HG02938 (cell line): ENCODE data around the gene LBP.
"Not testable (repeated sequence)": the region's sequence is repeated elsewhere in the genome, so short reads cannot be mapped to it uniquely, and the experiment has no call there.

ENCODE experiments used
- ATAC-seq: cut with Tn5 transposase; IDR thresholded peaks from one replicate; pipeline ENCODE4 v1.9.1; 2021; ENCODE audit warnings: mild to moderate bottlenecking, moderate library complexity; ENCODE audit not compliant: unreplicated experiment

LBP gene

GRCh38 chr20:38393259-38393658 is 47.0 kb downstream of the LBP start:
- ATAC-seq: no peak

- no peak for ATAC-seq
These were observed 48.9 kb downstream of the LBP start for GRCh38 chr20:38395165-38395564.

- ATAC-seq: not testable (repeated sequence)
These were observed 49.6 kb downstream of the LBP start for GRCh38 chr20:38395751-38396395.

- no peak for ATAC-seq
These were observed 55.8 kb downstream of the LBP start for GRCh38 chr20:38402089-38402488.

GRCh38 chr20:38402816-38403215 is 56.5 kb downstream of the LBP start:
- no peak for ATAC-seq

- no peak for ATAC-seq
These were observed 57.7 kb downstream of the LBP start for GRCh38 chr20:38404016-38404415.

- no peak for ATAC-seq
These were observed 58.9 kb downstream of the LBP start for GRCh38 chr20:38405132-38405531.

- ATAC-seq: no peak
These were observed 60.2 kb downstream of the LBP start for GRCh38 chr20:38406476-38406875.

GRCh38 chr20:38407321-38407720 is 61.0 kb downstream of the LBP start:
- no peak for ATAC-seq

GRCh38 chr20:38407822-38408221 is 61.5 kb downstream of the LBP start:
- ATAC-seq: not testable (repeated sequence)

GRCh38 chr20:38412877-38413577 is 66.7 kb downstream of the LBP start:
- no peak for ATAC-seq

- ATAC-seq: no peak
These were observed 68.6 kb downstream of the LBP start for GRCh38 chr20:38414769-38415450.

GRCh38 chr20:38418509-38419204 is 72.4 kb downstream of the LBP start:
- ATAC-seq: no peak

GRCh38 chr20:38420388-38421085 is 74.3 kb downstream of the LBP start:
- ATAC-seq: no peak

GRCh38 chr20:38421915-38422314 is 75.6 kb downstream of the LBP start:
- no peak for ATAC-seq

- no peak for ATAC-seq
These were observed 77.3 kb downstream of the LBP start for GRCh38 chr20:38423541-38423940.

GRCh38 chr20:38424401-38424800 is 78.1 kb downstream of the LBP start:
- no peak for ATAC-seq

- no peak for ATAC-seq
These were observed 80.0 kb downstream of the LBP start for GRCh38 chr20:38426006-38426897.
